ENCODE measurements around the gene CIAO2A.

The CIAO2A gene

DNA sequence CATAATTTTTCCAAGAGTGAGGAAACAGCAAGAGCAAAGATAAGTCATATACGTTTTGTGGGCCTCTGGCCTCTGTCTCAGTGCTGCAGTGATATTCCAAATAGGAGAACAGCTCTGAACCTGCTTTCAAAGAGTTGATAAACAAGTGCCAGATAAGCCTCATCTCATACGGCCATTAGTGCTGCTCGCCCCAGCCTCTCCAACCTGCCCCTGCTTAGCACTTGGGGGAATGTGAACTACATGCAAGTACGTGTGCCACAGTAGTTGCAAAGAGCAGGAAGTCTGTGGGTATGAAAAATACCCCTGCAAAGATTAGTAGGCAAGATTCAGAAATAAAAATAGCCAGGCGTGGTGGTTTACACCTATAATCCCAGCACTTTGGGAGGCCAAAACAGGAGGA is 61.3 kb downstream of the CIAO2A start:
- in situ Hi-C loops (cut with HindIII; ENCODE audit: low sequenced_read_pairs) = no loop called here
- H3K4me3 ChIP-seq (ENCODE audit: low read depth, low read length) = no peak overlapping the region
- TF ChIP-seq CTCF (IDR thresholded peaks at IDR 0.05; ENCODE audit: low read depth, low read length, missing control alignments) = no peak
- DNase-seq (ENCODE audit: low read depth) = no peak

DNA sequence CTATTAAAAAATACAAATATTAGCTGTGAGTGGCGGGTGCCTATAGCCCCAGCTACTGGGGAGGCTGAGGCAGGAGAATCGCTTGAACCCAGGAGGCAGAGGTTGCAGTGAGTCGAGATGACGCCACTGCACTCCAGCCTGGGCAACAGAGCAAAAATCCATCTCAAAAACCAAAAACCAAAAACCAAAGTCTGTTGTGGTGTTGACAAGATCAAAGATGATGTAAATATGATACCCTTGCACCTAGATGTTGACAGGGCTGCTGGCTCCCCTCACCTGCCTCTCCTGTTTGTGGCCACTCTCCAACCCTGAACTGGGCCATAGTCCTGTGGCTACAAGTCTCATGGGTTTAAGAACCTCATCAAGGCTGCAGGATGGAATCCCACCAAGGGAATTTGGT is 63.5 kb downstream of the CIAO2A start:
- no peak for TF ChIP-seq CTCF (IDR thresholded peaks at IDR 0.05; ENCODE audit: low read depth, low read length, missing control alignments)
- in situ Hi-C loops (cut with HindIII; ENCODE audit: low sequenced_read_pairs) = no loop called here
- no peak for DNase-seq (ENCODE audit: low read depth)
- H3K4me3 ChIP-seq (ENCODE audit: low read depth, low read length) = no peak overlapping the region

GRCh38 chr15:64029633-64030032 is 64.0 kb downstream of the CIAO2A start:
- no peak for TF ChIP-seq CTCF (IDR thresholded peaks at IDR 0.05; ENCODE audit: low read depth, low read length, missing control alignments)
- in situ Hi-C loops (cut with HindIII; ENCODE audit: low sequenced_read_pairs) = no loop called here

DNA sequence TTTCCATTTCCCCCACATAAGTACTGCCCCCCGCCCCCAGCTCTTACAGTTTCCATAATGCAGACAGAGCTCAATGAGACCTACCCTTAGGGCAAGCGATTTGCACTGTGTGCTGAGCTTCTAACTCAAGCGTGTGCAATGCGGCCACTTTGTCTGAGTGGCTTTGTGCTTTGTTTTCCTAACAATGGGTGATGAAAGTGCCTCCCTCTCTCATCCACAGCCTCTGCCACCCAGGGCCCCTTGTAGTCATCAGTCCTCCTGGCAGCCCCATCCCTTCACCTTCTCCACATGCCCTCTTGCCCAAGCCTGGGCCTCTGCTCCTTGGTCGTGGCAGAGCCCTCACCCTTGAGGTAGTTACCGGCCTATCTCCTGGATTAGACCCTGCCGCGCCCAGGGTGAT is 64.5 kb downstream of the CIAO2A start:
- in situ Hi-C loops (cut with HindIII; ENCODE audit: low sequenced_read_pairs) = no loop called here
- no peak overlapping the region for H3K4me3 ChIP-seq (ENCODE audit: low read depth, low read length)
- DNase-seq (ENCODE audit: low read depth) = no peak
- no peak for TF ChIP-seq CTCF (IDR thresholded peaks at IDR 0.05; ENCODE audit: low read depth, low read length, missing control alignments)

More at GRCh38 chr15:64029633-64030032, 64.0 kb downstream of the CIAO2A start:
- H3K4me3 ChIP-seq (ENCODE audit: low read depth, low read length) = no peak overlapping the region
- no peak for DNase-seq (ENCODE audit: low read depth)

DNA sequence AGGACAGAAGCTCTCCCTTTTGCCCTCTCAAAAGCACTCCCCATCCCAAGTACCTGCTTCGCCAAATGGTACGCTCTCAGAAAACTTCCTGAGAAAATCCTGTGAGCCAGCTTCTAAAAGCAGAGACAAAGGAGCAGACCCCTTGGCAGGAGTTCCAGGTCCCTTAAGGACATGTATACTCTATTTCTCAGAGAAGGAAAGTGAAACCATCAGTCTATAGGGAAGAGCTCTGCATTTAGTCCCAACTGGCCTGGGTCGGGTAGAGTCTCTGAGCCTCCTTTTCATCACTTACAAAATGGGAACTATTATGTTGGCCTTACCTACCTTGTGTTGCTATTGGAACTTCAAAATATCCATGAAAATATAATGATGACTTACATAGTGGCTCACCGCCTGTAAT is 67.0 kb downstream of the CIAO2A start:
- no peak for DNase-seq (ENCODE audit: low read depth)
- in situ Hi-C loops (cut with HindIII; ENCODE audit: low sequenced_read_pairs) = no loop called here
- no peak for TF ChIP-seq CTCF (IDR thresholded peaks at IDR 0.05; ENCODE audit: low read depth, low read length, missing control alignments)
- H3K4me3 ChIP-seq (ENCODE audit: low read depth, low read length) = no peak overlapping the region

DNA sequence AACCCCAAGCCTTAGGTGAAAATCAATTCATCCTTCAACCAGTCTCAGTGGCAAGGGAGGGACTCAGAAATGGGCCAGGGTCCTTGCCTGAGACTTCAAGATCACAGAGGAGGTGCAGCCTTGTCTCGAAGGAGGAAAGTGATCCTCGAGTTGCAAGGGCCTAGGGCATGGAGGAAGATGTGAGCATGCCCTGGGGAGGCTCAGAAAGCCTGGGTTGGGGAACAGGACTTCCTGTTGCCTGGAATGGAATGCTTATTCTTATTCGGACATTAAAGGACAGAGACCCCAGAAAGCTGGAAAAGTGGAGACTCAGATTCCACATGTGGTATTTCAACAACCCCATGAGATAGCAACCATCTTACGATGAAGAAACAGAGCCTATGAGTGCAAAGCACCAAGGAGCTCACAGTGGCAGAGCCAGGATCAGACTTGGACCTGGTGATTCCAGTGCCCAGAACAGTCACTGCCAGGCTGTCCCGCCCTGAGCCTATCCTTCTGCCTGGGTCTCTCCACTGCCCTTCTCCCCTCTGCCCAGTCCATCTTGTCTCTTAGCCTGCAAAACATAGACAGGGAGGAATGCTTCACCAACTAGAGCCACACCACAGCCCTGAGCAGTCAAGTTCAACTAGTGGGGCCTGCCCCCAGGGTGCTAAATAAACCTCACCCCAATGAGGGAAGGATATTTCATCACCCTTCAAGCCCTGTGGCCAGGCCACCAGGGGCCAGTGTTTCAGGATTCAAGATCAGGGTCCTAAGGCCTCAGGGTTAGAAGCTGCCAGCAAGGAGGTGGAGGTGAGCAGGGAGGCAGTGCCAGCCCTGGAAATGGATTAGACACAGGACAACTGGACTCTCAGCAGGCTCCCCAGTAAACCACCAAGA is 69.2 kb downstream of the CIAO2A start:
- no peak for DNase-seq (ENCODE audit: low read depth)
- in situ Hi-C loops (cut with HindIII; ENCODE audit: low sequenced_read_pairs) = no loop called here
- no peak overlapping the region for H3K4me3 ChIP-seq (ENCODE audit: low read depth, low read length)
- no peak for TF ChIP-seq CTCF (IDR thresholded peaks at IDR 0.05; ENCODE audit: low read depth, low read length, missing control alignments)

Data from astrocyte of the cerebellum (primary cell).